SK-N-MC (cell line): Measurements from ENCODE around the gene ARHGEF1.

Experiments
- EZH2 ChIP-seq: fragments of 200-600 bp; sonication (generic); IDR thresholded peaks from one replicate; pipeline ENCODE4 v1.6.1; 2017; ENCODE audit warnings: antibody characterized with exemption
- FOXP2 ChIP-seq: optimal IDR thresholded peaks from 2 replicates; pipeline ENCODE3; 2011; ENCODE audit warnings: mild to moderate bottlenecking, moderate library complexity; ENCODE audit not compliant: insufficient read depth; ENCODE audit errors: extremely low read length, control extremely low read depth
- POLR2AphosphoS5 ChIP-seq: IDR thresholded peaks from 2 replicates; pipeline ENCODE4 v1.6.1; 2012; ENCODE audit warnings: mild to moderate bottlenecking, low read depth, low read length, borderline replicate concordance

DNA sequence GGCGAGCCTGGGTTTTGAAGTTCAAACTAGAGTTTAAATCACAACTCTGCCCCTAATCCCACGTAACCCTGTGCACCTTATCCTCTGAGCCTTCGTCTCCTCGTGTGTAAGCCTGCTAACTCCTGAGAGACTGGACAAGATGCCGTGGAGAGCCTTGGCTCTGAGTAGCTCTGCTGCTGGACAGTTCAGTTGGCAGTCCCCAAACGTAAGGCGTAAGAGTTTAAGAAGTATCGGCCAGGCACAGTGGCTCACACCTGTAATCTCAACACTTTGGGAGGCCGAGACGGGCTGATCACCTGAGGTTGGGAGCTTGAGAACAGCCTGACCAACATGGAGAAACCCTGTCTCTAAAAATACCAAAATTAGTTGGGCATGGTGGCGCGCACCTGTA, 10.6 kb upstream of the ARHGEF1 start:
- TF ChIP-seq EZH2 (no peak), POLR2AphosphoS5 (peak; percentile 66), FOXP2 (no peak)
